Suprapubic skin (tissue), 4 donors: Measurements from ENCODE around the gene SULT1A1.

Experiments
- POLR2A ChIP-seq, 2 donors: fragments of 450-650 bp; IDR thresholded peaks; one replicate each; pipeline ENCODE4 v1.6.1; 2017; ENCODE audit warnings: antibody characterized with exemption in 2 of 2, mild to moderate bottlenecking in 2 of 2, moderate library complexity in 2 of 2
- POLR2AphosphoS5 ChIP-seq, 3 donors: sonication (generic); formaldehyde crosslinking; IDR thresholded peaks; one replicate each; pipeline ENCODE4 v1.6.1; 2017; ENCODE audit warnings: antibody characterized with exemption in 3 of 3
- TF ChIP-seq, protein P1 (sequence below), 2 donors: fragments of 200-600 bp in 1 of 2; fragments of 450-650 bp in 1 of 2; sonication (generic) in 1 of 2; IDR thresholded peaks; one replicate each; pipeline ENCODE4 v1.5.1; 2016 to 2019; ENCODE audit warnings: antibody characterized with exemption in 2 of 2, mild to moderate bottlenecking in 1 of 2, moderate library complexity in 1 of 2

DNA sequence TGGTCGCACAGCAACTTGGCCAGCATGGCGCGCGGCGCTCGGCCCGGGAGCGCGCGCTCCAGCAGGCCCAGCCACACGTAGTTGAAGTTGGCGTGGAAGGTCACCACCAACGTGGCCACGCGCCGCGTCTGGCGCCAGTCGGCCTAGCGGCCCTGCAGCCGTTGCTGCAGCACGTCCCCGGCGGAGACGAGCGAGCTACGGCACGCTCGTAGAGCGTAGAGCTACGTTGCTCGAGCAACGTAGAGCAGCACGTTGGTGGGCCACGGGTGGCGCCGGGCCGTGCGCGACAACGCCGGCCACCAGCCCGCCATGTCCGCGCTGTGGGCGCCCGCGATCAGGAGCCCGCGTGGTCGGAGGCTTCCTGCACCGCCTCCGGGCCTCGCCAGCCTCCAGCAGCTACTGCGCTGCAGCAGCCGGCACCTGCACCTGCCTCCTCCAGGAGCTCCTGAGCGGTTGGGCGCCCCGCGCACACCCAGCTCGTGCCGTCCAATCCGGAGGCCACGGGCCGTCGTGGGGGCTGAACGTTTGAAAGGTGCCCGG is 13.4 kb upstream of the SULT1A1 start:
- TF ChIP-seq, protein P1, sequence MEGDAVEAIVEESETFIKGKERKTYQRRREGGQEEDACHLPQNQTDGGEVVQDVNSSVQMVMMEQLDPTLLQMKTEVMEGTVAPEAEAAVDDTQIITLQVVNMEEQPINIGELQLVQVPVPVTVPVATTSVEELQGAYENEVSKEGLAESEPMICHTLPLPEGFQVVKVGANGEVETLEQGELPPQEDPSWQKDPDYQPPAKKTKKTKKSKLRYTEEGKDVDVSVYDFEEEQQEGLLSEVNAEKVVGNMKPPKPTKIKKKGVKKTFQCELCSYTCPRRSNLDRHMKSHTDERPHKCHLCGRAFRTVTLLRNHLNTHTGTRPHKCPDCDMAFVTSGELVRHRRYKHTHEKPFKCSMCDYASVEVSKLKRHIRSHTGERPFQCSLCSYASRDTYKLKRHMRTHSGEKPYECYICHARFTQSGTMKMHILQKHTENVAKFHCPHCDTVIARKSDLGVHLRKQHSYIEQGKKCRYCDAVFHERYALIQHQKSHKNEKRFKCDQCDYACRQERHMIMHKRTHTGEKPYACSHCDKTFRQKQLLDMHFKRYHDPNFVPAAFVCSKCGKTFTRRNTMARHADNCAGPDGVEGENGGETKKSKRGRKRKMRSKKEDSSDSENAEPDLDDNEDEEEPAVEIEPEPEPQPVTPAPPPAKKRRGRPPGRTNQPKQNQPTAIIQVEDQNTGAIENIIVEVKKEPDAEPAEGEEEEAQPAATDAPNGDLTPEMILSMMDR (IDR thresholded peaks at IDR 0.05), result no peak
- no peak for TF ChIP-seq POLR2A (IDR thresholded peaks at IDR 0.05)
- TF ChIP-seq POLR2AphosphoS5 (IDR thresholded peaks at IDR 0.05), result no peak
